H1 (cell line): Measurements from ENCODE around the gene ARHGEF28. TPM values are rescaled to one million over a fixed set of nuclear protein-coding genes. Genes with fewer than 3 reads are reported as not detected.

ENCODE experiments used
- CTCF ChIA-PET: fragments of 300-600 bp; sonication (Branson Sonifier 250); formaldehyde crosslinking; loops from one replicate; lab custom pipeline; 2021; ENCODE audit not compliant: partially characterized antibody; lab: Charles Lee
- POLR2A ChIA-PET: fragments of 300-600 bp; sonication (Branson Sonifier 250); formaldehyde crosslinking; loops from one replicate; lab custom pipeline; 2021; ENCODE audit warnings: inconsistent platforms; ENCODE audit not compliant: partially characterized antibody; lab: Charles Lee
- DNase-seq, 2 experiments: peaks; one replicate each; pipeline versions ENCODE4 v3.0.0 to v3.0.0-alpha.2; 2010 to 2022; ENCODE audit warnings: low spot score in 2 of 2, low read depth in 1 of 2, mixed read lengths in 1 of 2
- FAIRE-seq: peaks from 2 replicates; lab custom pipeline; 2011; peaks lifted over from hg19 to GRCh38; lab: Jason Lieb, UNC
- H2AFZ ChIP-seq: 2 replicates; pipeline ENCODE4 v1.8.1; 2012; ENCODE audit warnings: low read length, inconsistent platforms
- H2AK5ac ChIP-seq: 2 replicates; pipeline ENCODE4 v1.6.1; 2013; ENCODE audit warnings: low read depth, low read length
- H2BK120ac ChIP-seq: replicated peaks from 2 replicates; pipeline ENCODE3; 2013; ENCODE audit warnings: low read depth, low read length, inconsistent platforms
- H2BK12ac ChIP-seq: 2 replicates; pipeline ENCODE4 v1.6.1; 2013; ENCODE audit warnings: low read depth, low read length
- H2BK15ac ChIP-seq: 2 replicates; pipeline ENCODE4 v1.6.1; 2013; ENCODE audit warnings: low read length
- H2BK20ac ChIP-seq: 2 replicates; pipeline ENCODE4 v1.6.1; 2013; ENCODE audit warnings: low read length
- H2BK5ac ChIP-seq: 2 replicates; pipeline ENCODE4 v1.6.1; 2013; ENCODE audit warnings: low read depth, low read length
- H3K14ac ChIP-seq: 2 replicates; pipeline ENCODE4 v1.6.1; 2013; ENCODE audit warnings: inconsistent platforms; ENCODE audit not compliant: insufficient read length
- H3K18ac ChIP-seq: 2 replicates; pipeline ENCODE4 v1.6.1; 2013; ENCODE audit warnings: low read length; ENCODE audit errors: extremely low read depth
- H3K23ac ChIP-seq: 2 replicates; pipeline ENCODE4 v1.6.1; 2013; ENCODE audit warnings: inconsistent platforms; ENCODE audit not compliant: insufficient read length
- H3K23me2 ChIP-seq: 2 replicates; pipeline ENCODE4 v1.6.1; 2013; ENCODE audit warnings: low read depth, low read length
- H3K27ac ChIP-seq: 2 replicates; pipeline ENCODE4 v1.6.1; 2011; ENCODE audit warnings: low read depth, low read length, inconsistent platforms
- H3K27me3 ChIP-seq, 4 experiments: replicated peaks in 1 of 4; 1 replicate in 1 of 4; 2 replicates in 3 of 4; pipeline versions ENCODE4 v1.6.1 to v1.8.1; 2011 to 2013; ENCODE audit warnings: low read length in 3 of 4, mild to moderate bottlenecking in 3 of 4, inconsistent platforms in 2 of 4, mixed read lengths in 2 of 4, moderate library complexity in 1 of 4; ENCODE audit not compliant: control insufficient read depth in 3 of 4, insufficient read depth in 3 of 4; ENCODE audit errors: extremely low read depth in 1 of 4
- H3K36me3 ChIP-seq, 4 experiments: 2 replicates each; pipeline versions ENCODE4 v1.6.1 to v1.8.1; 2011 to 2013; ENCODE audit warnings: mild to moderate bottlenecking in 4 of 4, low read length in 3 of 4, moderate library complexity in 2 of 4, control low read depth in 1 of 4, inconsistent platforms in 1 of 4; ENCODE audit not compliant: insufficient read depth in 4 of 4, control insufficient read depth in 2 of 4
- H3K4ac ChIP-seq: replicated peaks from 2 replicates; pipeline ENCODE3; 2013; ENCODE audit warnings: low read length, low read depth, mixed read lengths, inconsistent platforms; ENCODE audit not compliant: insufficient read length
- H3K4me1 ChIP-seq, 4 experiments: replicated peaks in 1 of 4; 1 replicate in 1 of 4; 2 replicates in 3 of 4; pipeline versions ENCODE4 v1.6.1 to v1.8.1; 2011 to 2013; ENCODE audit warnings: low read length in 3 of 4, inconsistent platforms in 2 of 4, mixed read lengths in 1 of 4; ENCODE audit not compliant: insufficient read depth in 4 of 4, control insufficient read depth in 3 of 4
- H3K4me2 ChIP-seq, 2 experiments: 2 replicates each; pipeline versions ENCODE4 v1.6.1 to v1.8.1; 2011 to 2013; ENCODE audit warnings: low read depth in 2 of 2, low read length in 2 of 2, control low read depth in 1 of 2, inconsistent platforms in 1 of 2, mild to moderate bottlenecking in 1 of 2; ENCODE audit not compliant: insufficient read depth in 1 of 2
- H3K4me3 ChIP-seq, 4 experiments: fragments of 200-600, 300-600 bp in 1 of 4; sonication (generic), shearing (Covaris generic), sonication (Bioruptor Twin) in 1 of 4; 2 replicates each; pipeline versions ENCODE4 v1.5.1 to v1.8.1; 2011 to 2016; ENCODE audit warnings: low read length in 4 of 4, low read depth in 3 of 4, control low read depth in 2 of 4, inconsistent platforms in 2 of 4, mild to moderate bottlenecking in 2 of 4, mixed read lengths in 1 of 4, moderate library complexity in 1 of 4; ENCODE audit not compliant: insufficient read depth in 2 of 4; ENCODE audit errors: extremely low read depth in 1 of 4
- H3K56ac ChIP-seq: replicated peaks from 2 replicates; pipeline ENCODE3; 2013; ENCODE audit warnings: low read depth, mild to moderate bottlenecking, mixed read lengths, low read length, inconsistent platforms; ENCODE audit not compliant: insufficient read length
- H3K79me1 ChIP-seq: 2 replicates; pipeline ENCODE4 v1.6.1; 2013; ENCODE audit warnings: low read depth, low read length, control low read depth
- H3K79me2 ChIP-seq, 2 experiments: 2 replicates each; pipeline versions ENCODE4 v1.6.1 to v1.8.1; 2012 to 2013; ENCODE audit warnings: low read length in 2 of 2, mild to moderate bottlenecking in 2 of 2, inconsistent platforms in 1 of 2; ENCODE audit not compliant: insufficient read depth in 2 of 2, control insufficient read depth in 1 of 2
- H3K9ac ChIP-seq, 4 experiments: replicated peaks in 1 of 4; 1 replicate in 1 of 4; 2 replicates in 3 of 4; pipeline versions ENCODE4 v1.6.1 to v1.8.1; 2011 to 2013; ENCODE audit warnings: low read depth in 3 of 4, low read length in 3 of 4, control low read depth in 2 of 4, mild to moderate bottlenecking in 2 of 4, moderate library complexity in 2 of 4, inconsistent platforms in 1 of 4; ENCODE audit errors: extremely low read depth in 1 of 4
- H3K9me3 ChIP-seq, 2 experiments: 2 replicates each; pipeline versions ENCODE4 v1.6.1 to v1.8.1; 2012 to 2013; ENCODE audit warnings: mild to moderate bottlenecking in 2 of 2, moderate library complexity in 2 of 2, control low read depth in 1 of 2, inconsistent platforms in 1 of 2, low read depth in 1 of 2, low read length in 1 of 2, mixed read lengths in 1 of 2; ENCODE audit not compliant: insufficient read depth in 2 of 2
- H4K20me1 ChIP-seq, 2 experiments: replicated peaks in 1 of 2; 2 replicates each; pipeline versions ENCODE3 to v1.8.1; 2011 to 2013; ENCODE audit warnings: inconsistent platforms in 2 of 2, low read length in 2 of 2, mild to moderate bottlenecking in 1 of 2; ENCODE audit not compliant: insufficient read depth in 2 of 2, control insufficient read depth in 1 of 2
- H4K5ac ChIP-seq: 2 replicates; pipeline ENCODE4 v1.6.1; 2013; ENCODE audit warnings: low read length, low read depth, mixed read lengths, inconsistent platforms; ENCODE audit not compliant: insufficient read length
- H4K8ac ChIP-seq: 2 replicates; pipeline ENCODE4 v1.8.0; 2013; ENCODE audit warnings: mild to moderate bottlenecking, moderate library complexity, low read length, inconsistent platforms; ENCODE audit not compliant: insufficient read depth; ENCODE audit errors: extremely low read depth
- H4K91ac ChIP-seq: replicated peaks from 2 replicates; pipeline ENCODE3; 2013; ENCODE audit warnings: low read length, mixed read lengths, inconsistent platforms; ENCODE audit not compliant: insufficient read length
- JUN ChIP-seq: IDR thresholded peaks from 2 replicates; pipeline ENCODE4 v1.6.1; 2011; ENCODE audit warnings: low read depth, mild to moderate bottlenecking, improper control_type of control experiment, low read length
- JUND ChIP-seq: IDR thresholded peaks from 2 replicates; pipeline ENCODE4 v1.6.1; 2011; ENCODE audit warnings: mild to moderate bottlenecking, improper control_type of control experiment, low read length
- NANOG ChIP-seq: IDR thresholded peaks from 2 replicates; pipeline ENCODE4 v1.6.1; 2011; ENCODE audit warnings: low read length, low read depth, mild to moderate bottlenecking, inconsistent platforms; ENCODE audit not compliant: insufficient read depth, poor library complexity, severe bottlenecking
- NRF1 ChIP-seq: IDR thresholded peaks from 2 replicates; pipeline ENCODE4 v1.6.1; 2011; ENCODE audit warnings: mild to moderate bottlenecking, low read depth, low read length, improper control_type of control experiment
- RBBP5 ChIP-seq: IDR thresholded peaks from 2 replicates; pipeline ENCODE4 v1.7.1; 2012; ENCODE audit warnings: low read depth, mild to moderate bottlenecking, inconsistent platforms, low read length, moderate library complexity, borderline replicate concordance
- SP1 ChIP-seq: IDR thresholded peaks from 2 replicates; pipeline ENCODE4 v1.6.1; 2011; ENCODE audit warnings: low read depth, low read length
- WGBS, 2 experiments: shearing (Covaris generic) in 1 of 2; methylation state at CpG; one replicate each; pipeline versions ENCODE4 v1.1.6 to v1.1.7; 2013 to 2015; ENCODE audit warnings: low lambda C conversion rate in 2 of 2, mixed read lengths in 2 of 2, inconsistent platforms in 1 of 2, low coverage in 1 of 2, missing lambda C conversion rate in 1 of 2; ENCODE audit not compliant: insufficient replicate concordance in 2 of 2, insufficient coverage in 1 of 2, insufficient read length in 1 of 2; ENCODE audit errors: extremely low coverage in 1 of 2, missing lambda C conversion rate in 1 of 2; 5-methylcytosine and 5-hydroxymethylcytosine counted together
- polyA plus RNA-seq, 7 experiments: library from polyadenylated mRNA; depleted of rRNA in 3 of 7; stranded (reverse) in 5 of 7; unstranded in 2 of 7; fragments of >200 nt in 5 of 7; fragments of 200-250 nt in 2 of 7; gene quantifications; 1 replicate in 5 of 7; 2 replicates in 1 of 7; 4 replicates in 1 of 7; pipeline versions ENCODE4 v1.2.1 to v1.2.3, GENCODE V29; 2011 to 2013; ENCODE audit warnings: missing spikeins in 2 of 7, mixed read lengths in 2 of 7
- total RNA-seq: library from RNA; stranded (reverse); fragmentation: NEBNext Ultra II Directional; extraction: Animal tissue kit (Norgen Biotek cat#: 25700); gene quantifications from 2 replicates; pipeline ENCODE4 v1.2.1, GENCODE V29; 2021

ARHGEF28 gene
- total and polyA plus RNA-seq, 2 of the 8 experiments (the other 6 are each of a cell fraction or from before 2014, with no cell fraction given) = 0.33 to 1.0 TPM

DNA sequence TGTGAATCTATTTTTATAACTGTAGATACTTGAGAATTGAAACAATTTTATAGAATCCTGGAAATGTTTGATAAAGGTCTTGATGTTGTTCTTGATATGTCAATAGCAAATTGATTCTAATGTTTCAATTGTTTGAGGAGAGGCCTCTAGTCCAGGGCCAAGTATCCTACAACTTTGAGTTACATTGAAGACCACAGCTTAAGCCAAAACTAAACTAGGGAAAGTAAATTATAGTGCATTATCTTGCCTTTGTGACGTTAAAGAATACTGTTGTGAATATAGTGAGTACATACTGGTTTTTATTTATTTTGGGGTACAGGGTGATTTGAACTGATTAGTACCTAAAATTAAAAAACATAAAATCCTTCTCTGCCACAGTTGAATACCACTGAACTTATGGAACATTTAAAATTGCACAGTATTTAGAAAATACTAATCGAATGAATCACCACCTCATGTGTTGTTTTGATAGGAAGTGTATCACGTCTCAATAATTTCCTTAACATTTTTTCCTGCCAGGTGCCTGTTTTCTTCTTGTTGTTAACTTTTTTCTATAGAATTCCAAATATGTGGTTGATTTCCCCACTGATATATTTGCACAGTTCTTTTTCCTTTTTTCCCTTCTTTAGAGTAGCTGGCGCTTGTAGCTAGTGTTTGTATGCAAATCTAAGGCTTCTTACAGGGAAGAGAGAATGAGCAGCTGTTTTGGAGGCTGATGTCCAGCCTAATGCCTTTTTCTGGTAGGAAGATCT lies 12.5 kb downstream of the ARHGEF28 start:
- H4K5ac ChIP-seq = no peak overlapping the region
- no peak overlapping the region for H2BK20ac ChIP-seq
- H3K4me2 ChIP-seq = no peak overlapping the region
- no peak overlapping the region for H2BK12ac ChIP-seq
- no peak overlapping the region for H3K18ac ChIP-seq
- FAIRE-seq = no peak
- H3K23me2 ChIP-seq = no peaks in the 10 kb centered on the region
- no peaks in the 10 kb centered on the region; a peak in 1 of 7 replicates for H3K27me3 ChIP-seq
- no peaks in the 10 kb centered on the region for H3K79me1 ChIP-seq
- no peak overlapping the region for H2BK120ac ChIP-seq
- no peak overlapping the region for H3K14ac ChIP-seq
- H3K23ac ChIP-seq = no peak overlapping the region
- 86% methylated on average over 4 of the region's 4 CpGs; no CpG with 5 or more reads in 1 of the 2 experiments for WGBS, 2 experiments
- TF ChIP-seq NANOG (no peak), SP1 (no peak), JUND (no peak), RBBP5 (no peak), JUN (no peak), NRF1 (no peak)
- no peak for DNase-seq
- H4K8ac ChIP-seq = no peak overlapping the region
- no peak overlapping the region for H2BK5ac ChIP-seq
- H2AK5ac ChIP-seq = no peak overlapping the region
- no peaks in the 10 kb centered on the region for H3K9me3 ChIP-seq
- no peaks in the 10 kb centered on the region for H4K20me1 ChIP-seq
- no peak overlapping the region for H3K4ac ChIP-seq
- no peaks in the 10 kb centered on the region for H3K36me3 ChIP-seq
- CTCF ChIA-PET = interaction anchor here (0.6 to 0.8 kb wide), 2 partner anchors 47 to 50 kb away, joined by 3 to 4 read pairs; no protein-coding TSS in a partner anchor
- H2BK15ac ChIP-seq = no peak overlapping the region
- H3K79me2 ChIP-seq = no peaks in the 10 kb centered on the region
- no peak overlapping the region for H3K27ac ChIP-seq
- no peak overlapping the region for H3K9ac ChIP-seq
- H4K91ac ChIP-seq = no peak overlapping the region
- no peak overlapping the region for H3K4me3 ChIP-seq
- H3K4me1 ChIP-seq = peaks cover 0 to 4% (median 0%) of the 10 kb centered on the region in 4 experiments; a peak in 1 of 7 replicates
- POLR2A ChIA-PET = no interaction called here
- H3K56ac ChIP-seq = no peak overlapping the region
- H2AFZ ChIP-seq = no peak overlapping the region
